ENCODE results near the gene TACC2. TPM values are rescaled to one million over a fixed set of nuclear protein-coding genes. Genes with fewer than 3 reads are reported as not detected.

Gene TACC2
- total and polyA plus RNA-seq, 9 of the 15 experiments (the other 6 are each of a cell fraction or from before 2014, with no cell fraction given): under 0.01 to 0.35 (median 0.03) TPM; not detected in 6

GRCh38 chr10:122243550-122243949, 254.6 kb downstream of the TACC2 start (continued):
- TF ChIP-seq ZNF444 (CRISPR knock-in tag; IDR thresholded peaks at IDR 0.05) (no peak), NONO (IDR thresholded peaks at IDR 0.05; ENCODE audit: low read depth in 2 of 2, low read length in 1 of 2) (no peak), RCOR1 (IDR thresholded peaks at IDR 0.05; ENCODE audit: borderline replicate concordance in 1 of 2, low read depth in 2 of 2, low read length in 2 of 2) (no peak), CEBPG (CRISPR knock-in tag; IDR thresholded peaks at IDR 0.05) (no peak), CEBPG (tag; conservative IDR thresholded peaks at IDR 0.05 in 1 of 2, IDR thresholded peaks at IDR 0.05 in 1 of 2) (no peak)

- no TSS peak for BruUV-seq (replicated peaks)
- no peak overlapping the region for H3K4me3 ChIP-seq
- no peaks in the 10 kb centered on the region for H3K9me3 ChIP-seq (replicated peaks; ENCODE audit: control insufficient read depth, insufficient read depth, low read depth, low read length)
- H3K27me3 ChIP-seq (ENCODE audit: control insufficient read depth in 2 of 2, insufficient read depth in 2 of 2, low read length in 2 of 2): peaks cover 0 to 32% of the 10 kb centered on the region in 2 experiments; a peak in 3 of 5 replicates
- H3K4me1 ChIP-seq (replicated peaks in 1 of 2; ENCODE audit: control insufficient read depth in 2 of 2, insufficient read depth in 2 of 2, low read length in 2 of 2): no peaks in the 10 kb centered on the region
- no peaks in the 10 kb centered on the region for H3K36me3 ChIP-seq (ENCODE audit: control insufficient read depth, insufficient read depth, low read length)
- H3K4me2 ChIP-seq (ENCODE audit: insufficient read depth, low read length): no peak overlapping the region
- CTCF ChIA-PET (ENCODE audit: low intra/inter-chr PET ratio): no interaction called here
- POLR2A ChIA-PET: no interaction called here
- TF ChIP-seq SMARCC2 (IDR thresholded peaks at IDR 0.05; ENCODE audit: low read depth) (no peak), NCOR1 (IDR thresholded peaks at IDR 0.05) (no peak), ZBTB17 (CRISPR knock-in tag; IDR thresholded peaks at IDR 0.05) (no peak), NR2C1 (IDR thresholded peaks at IDR 0.05) (no peak), NR2C1 (tag; IDR thresholded peaks at IDR 0.05) (no peak)
- ATAC-seq: no peak
- intact Hi-C loops (cut with micrococcal nuclease) (no loop called here), in situ Hi-C loops (cut with MboI) (no loop called here)
- H3K79me2 ChIP-seq (ENCODE audit: control insufficient read depth, insufficient read depth, low read length): no peaks in the 10 kb centered on the region
- FAIRE-seq: no peak
- DNase-seq (ENCODE audit: extremely low read depth in 1 of 4, low spot score in 3 of 4): no peak
- no peaks in the 10 kb centered on the region for H4K20me1 ChIP-seq (replicated peaks; ENCODE audit: control insufficient read depth, insufficient read depth, low read length)
- 1% methylated on average over 10 of the region's 11 CpGs for WGBS (ENCODE audit: insufficient coverage, low coverage, missing lambda C conversion rate)
- no peaks in the 10 kb centered on the region for H3K9me1 ChIP-seq (ENCODE audit: control insufficient read depth, insufficient read depth, low read length)
- H2AFZ ChIP-seq (ENCODE audit: low read depth, low read length): no peak overlapping the region
- no peak overlapping the region for H3K9ac ChIP-seq (ENCODE audit: insufficient read depth in 1 of 2, low read depth in 2 of 2, low read length in 2 of 2)
- no peak overlapping the region for H3K27ac ChIP-seq (ENCODE audit: extremely low read depth, low read depth, low read length)
Measured at GRCh38 chr10:122244001-122244975, 255.3 kb downstream of the TACC2 start.
